OCI-LY7 (cell line): Measurements from ENCODE around the gene ADCY3.

Source experiments
- CTCF ChIP-seq: fragments of 200-600 bp; sonication (generic); conservative IDR thresholded peaks from 2 replicates; pipeline ENCODE4 v1.5.1; 2014; ENCODE audit warnings: mild to moderate bottlenecking, antibody characterized with exemption, low read length, moderate library complexity, mixed read lengths
- EZH2phosphoT487 ChIP-seq: fragments of 200-600 bp; sonication (generic); IDR thresholded peaks from 2 replicates; pipeline ENCODE4 v1.6.1; 2018; ENCODE audit warnings: low read depth, borderline replicate concordance, mild to moderate bottlenecking, mixed run types, antibody characterized with exemption, low read length, moderate library complexity, mixed read lengths

GRCh38 chr2:24806661-24807036 lies 113.4 kb downstream of the ADCY3 start:
- TF ChIP-seq CTCF (no peak), EZH2phosphoT487 (no peak)
